Body of pancreas (tissue), 4 donors: ENCODE results near the gene SLC2A4.

Experiments
- POLR2A ChIP-seq, 3 donors: fragments of 450-650 bp; IDR thresholded peaks; one replicate each; pipeline ENCODE4 v1.6.1; 2016; ENCODE audit warnings: antibody characterized with exemption in 3 of 3, mild to moderate bottlenecking in 2 of 3
- TF ChIP-seq, protein P1 (sequence below), 7 experiments: fragments of 450-650 bp in 4 of 7; fragments of 200-600 bp in 3 of 7; sonication (generic) in 3 of 7; IDR thresholded peaks; one replicate each; pipeline ENCODE4 v1.5.1; 2016 to 2019; ENCODE audit warnings: antibody characterized with exemption in 7 of 7

DNA sequence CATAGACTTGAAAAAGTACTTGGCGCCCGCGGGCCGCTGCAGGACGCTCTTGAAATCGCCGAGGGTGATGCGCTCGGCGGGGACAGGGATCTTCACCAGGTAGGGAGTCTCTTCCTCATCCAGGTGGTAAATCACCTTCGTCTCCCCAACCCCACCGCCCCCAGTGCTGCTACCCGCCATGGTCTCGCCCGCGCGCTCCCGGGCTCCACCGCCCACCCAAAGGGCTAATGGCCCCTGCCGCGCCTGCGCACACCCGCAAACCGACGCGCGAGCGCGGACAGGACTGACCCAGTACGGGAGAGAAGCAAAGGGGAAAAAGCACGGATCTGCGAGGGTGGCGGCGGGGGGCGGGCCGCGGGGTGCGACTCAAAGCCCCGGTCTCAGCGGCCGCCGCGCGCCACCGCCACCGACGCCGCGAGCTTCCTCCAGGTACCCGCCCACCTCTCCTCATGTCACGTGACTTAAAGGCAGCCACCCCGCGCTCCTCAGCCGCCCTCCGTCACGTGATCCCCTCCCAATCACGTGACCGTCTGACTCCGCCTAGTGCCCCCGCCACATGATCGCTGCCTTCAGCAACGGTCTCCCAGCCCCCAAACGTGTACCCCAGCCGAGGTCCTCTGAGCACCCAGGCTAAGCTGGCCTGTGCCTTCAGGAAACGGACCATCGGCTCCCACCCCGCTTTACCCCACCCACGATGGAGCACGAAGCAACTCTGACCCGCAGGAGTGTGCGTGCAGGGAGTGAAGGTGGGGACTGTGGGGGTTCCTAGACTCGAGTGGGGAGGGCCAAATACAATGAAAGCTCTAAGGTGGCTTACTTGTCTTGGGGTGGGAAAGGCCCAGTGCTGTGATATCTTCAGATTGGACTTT is 47.2 kb upstream of the SLC2A4 start, which contains the start of gene DVL2:
- TF ChIP-seq POLR2A (IDR thresholded peaks at IDR 0.05), result peak in 2 of 3 donors; percentile 69 to 73
- TF ChIP-seq, protein P1, sequence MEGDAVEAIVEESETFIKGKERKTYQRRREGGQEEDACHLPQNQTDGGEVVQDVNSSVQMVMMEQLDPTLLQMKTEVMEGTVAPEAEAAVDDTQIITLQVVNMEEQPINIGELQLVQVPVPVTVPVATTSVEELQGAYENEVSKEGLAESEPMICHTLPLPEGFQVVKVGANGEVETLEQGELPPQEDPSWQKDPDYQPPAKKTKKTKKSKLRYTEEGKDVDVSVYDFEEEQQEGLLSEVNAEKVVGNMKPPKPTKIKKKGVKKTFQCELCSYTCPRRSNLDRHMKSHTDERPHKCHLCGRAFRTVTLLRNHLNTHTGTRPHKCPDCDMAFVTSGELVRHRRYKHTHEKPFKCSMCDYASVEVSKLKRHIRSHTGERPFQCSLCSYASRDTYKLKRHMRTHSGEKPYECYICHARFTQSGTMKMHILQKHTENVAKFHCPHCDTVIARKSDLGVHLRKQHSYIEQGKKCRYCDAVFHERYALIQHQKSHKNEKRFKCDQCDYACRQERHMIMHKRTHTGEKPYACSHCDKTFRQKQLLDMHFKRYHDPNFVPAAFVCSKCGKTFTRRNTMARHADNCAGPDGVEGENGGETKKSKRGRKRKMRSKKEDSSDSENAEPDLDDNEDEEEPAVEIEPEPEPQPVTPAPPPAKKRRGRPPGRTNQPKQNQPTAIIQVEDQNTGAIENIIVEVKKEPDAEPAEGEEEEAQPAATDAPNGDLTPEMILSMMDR (IDR thresholded peaks at IDR 0.05), result peak in 2 of 7 experiments; percentile 11 to 33
